Liver (tissue), 9 donors: ENCODE data around the gene CBFA2T2. TPM values are rescaled to one million over a fixed set of nuclear protein-coding genes. Genes with fewer than 3 reads are reported as not detected.

Experiments
- DNase-seq: peaks from one replicate; pipeline ENCODE4 v3.0.0-alpha.2; 2017; ENCODE audit warnings: low spot score
- H3K27ac ChIP-seq, 2 donors: one replicate each; pipeline ENCODE4 v1.7.0; 2013; ENCODE audit warnings: inconsistent platforms in 2 of 2, low read length in 2 of 2, control low read depth in 1 of 2, low read depth in 1 of 2, mild to moderate bottlenecking in 1 of 2
- H3K27me3 ChIP-seq, 4 donors: one replicate each; pipeline versions ENCODE4 v1.6.1 to v1.7.0; 2013; ENCODE audit warnings: low read length in 3 of 4, inconsistent platforms in 1 of 4, mild to moderate bottlenecking in 1 of 4, moderate library complexity in 1 of 4; ENCODE audit not compliant: control insufficient read depth in 4 of 4, insufficient read depth in 4 of 4
- H3K36me3 ChIP-seq, 4 donors: one replicate each; pipeline versions ENCODE4 v1.6.1 to v1.7.0; 2013; ENCODE audit warnings: low read length in 3 of 4, mild to moderate bottlenecking in 3 of 4, low read depth in 1 of 4, moderate library complexity in 1 of 4; ENCODE audit not compliant: control insufficient read depth in 4 of 4, insufficient read depth in 3 of 4
- H3K4me1 ChIP-seq, 4 donors: one replicate each; pipeline versions ENCODE4 v1.6.1 to v1.7.0; 2013; ENCODE audit warnings: low read length in 3 of 4, mild to moderate bottlenecking in 3 of 4, moderate library complexity in 1 of 4; ENCODE audit not compliant: control insufficient read depth in 4 of 4, insufficient read depth in 4 of 4
- H3K4me3 ChIP-seq, 3 donors: one replicate each; pipeline versions ENCODE4 v1.6.1 to v1.7.0; 2013; ENCODE audit warnings: low read length in 3 of 3, control low read depth in 1 of 3, low read depth in 1 of 3, mild to moderate bottlenecking in 1 of 3
- H3K9ac ChIP-seq, 2 donors: one replicate each; pipeline ENCODE4 v1.7.0; 2013; ENCODE audit warnings: low read length in 2 of 2, mild to moderate bottlenecking in 2 of 2, moderate library complexity in 2 of 2, control low read depth in 1 of 2, low read depth in 1 of 2
- H3K9me3 ChIP-seq, 4 donors: one replicate each; pipeline versions ENCODE4 v1.6.1 to v1.7.0; 2013; ENCODE audit warnings: low read length in 3 of 4; ENCODE audit not compliant: control insufficient read depth in 4 of 4
- ATF3 ChIP-seq: IDR thresholded peaks from 2 replicates; pipeline ENCODE4 v1.6.1; 2016; ENCODE audit warnings: antibody characterized with exemption
- CTCF ChIP-seq: fragments of 150-350 bp; IDR thresholded peaks from 2 replicates; pipeline ENCODE4 v1.5.1; 2017; ENCODE audit warnings: improper control_type of control experiment, low read depth, low read length; ENCODE audit not compliant: missing input control
- EGR1 ChIP-seq, 2 donors: IDR thresholded peaks; 2 replicates each; pipeline ENCODE4 v1.6.1; 2016 to 2018; ENCODE audit warnings: antibody characterized with exemption in 2 of 2, low read depth in 2 of 2
- FOXA1 ChIP-seq: IDR thresholded peaks from 2 replicates; pipeline ENCODE4 v1.6.1; 2016; ENCODE audit warnings: antibody characterized with exemption
- FOXA2 ChIP-seq: IDR thresholded peaks from 2 replicates; pipeline ENCODE4 v1.6.1; 2016; ENCODE audit warnings: antibody characterized with exemption
- GABPA ChIP-seq, 2 donors: IDR thresholded peaks in 1 of 2; conservative IDR thresholded peaks in 1 of 2; 2 replicates each; pipeline ENCODE4 v1.6.1; 2016; ENCODE audit warnings: antibody characterized with exemption in 2 of 2, mild to moderate bottlenecking in 1 of 2, moderate library complexity in 1 of 2
- HNF4A ChIP-seq, 2 donors: conservative IDR thresholded peaks; 2 replicates each; pipeline ENCODE4 v1.6.1; 2016; ENCODE audit warnings: antibody characterized with exemption in 2 of 2, mild to moderate bottlenecking in 2 of 2
- HNF4G ChIP-seq: IDR thresholded peaks from 2 replicates; pipeline ENCODE4 v1.6.1; 2016; ENCODE audit warnings: antibody characterized with exemption
- JUND ChIP-seq, 2 donors: IDR thresholded peaks; 2 replicates each; pipeline ENCODE4 v1.6.1; 2016; ENCODE audit warnings: antibody characterized with exemption in 2 of 2
- MAX ChIP-seq: IDR thresholded peaks from 2 replicates; pipeline ENCODE4 v1.6.1; 2016; ENCODE audit warnings: antibody characterized with exemption
- NR2F2 ChIP-seq: IDR thresholded peaks from 2 replicates; pipeline ENCODE4 v1.6.1; 2016; ENCODE audit warnings: antibody characterized with exemption
- RAD21 ChIP-seq, 2 donors: IDR thresholded peaks; 2 replicates each; pipeline ENCODE4 v1.6.1; 2016; ENCODE audit warnings: antibody characterized with exemption in 2 of 2, mild to moderate bottlenecking in 2 of 2
- REST ChIP-seq: IDR thresholded peaks from 2 replicates; pipeline ENCODE4 v1.6.1; 2016; ENCODE audit warnings: antibody characterized with exemption, mild to moderate bottlenecking
- RXRA ChIP-seq, 2 donors: IDR thresholded peaks; 2 replicates each; pipeline ENCODE4 v1.6.1; 2017 to 2018; ENCODE audit warnings: antibody characterized with exemption in 2 of 2, mild to moderate bottlenecking in 1 of 2
- SP1 ChIP-seq: IDR thresholded peaks from 2 replicates; pipeline ENCODE4 v1.6.1; 2018; ENCODE audit warnings: antibody characterized with exemption, mild to moderate bottlenecking
- TAF1 ChIP-seq: conservative IDR thresholded peaks from 2 replicates; pipeline ENCODE4 v1.6.1; 2016; ENCODE audit warnings: antibody characterized with exemption, mild to moderate bottlenecking
- YY1 ChIP-seq: IDR thresholded peaks from 2 replicates; pipeline ENCODE4 v1.6.1; 2016; ENCODE audit warnings: antibody characterized with exemption, mild to moderate bottlenecking
- ZBTB33 ChIP-seq: IDR thresholded peaks from 2 replicates; pipeline ENCODE4 v1.6.1; 2016; ENCODE audit warnings: antibody characterized with exemption
- WGBS: extraction: QIAGEN DNeasy Blood & Tissue Kit; methylation state at CpG from one replicate; pipeline ENCODE4 v1.1.7; 2013; 5-methylcytosine and 5-hydroxymethylcytosine counted together
- polyA plus RNA-seq, 2 donors: library from polyadenylated mRNA; stranded (reverse) in 1 of 2; unstranded in 1 of 2; fragments of 200-250 nt in 1 of 2; fragments of >200 nt in 1 of 2; fragmentation: Nextera tagmentation in 1 of 2; extraction: Ambion mirVana in 1 of 2; gene quantifications; one replicate each; pipeline versions ENCODE4 v1.2.1 to v1.2.3, GENCODE V29; 2013 to 2015
- total RNA-seq, 2 donors: library from RNA; depleted of rRNA; stranded (reverse); fragments of >200 nt; gene quantifications; one replicate each; pipeline ENCODE4 v1.2.3, GENCODE V29; 2014
- donor health status: healthy.
- donor health status: healthy.
- donor health status: healthy.
- donor health status: healthy.
- donor health status: healthy.

Gene CBFA2T2
- total and polyA plus RNA-seq, 4 donors = 2.0 to 5.5 (median 5.3) TPM

GRCh38 chr20:33475381-33476152, 14.3 kb upstream of the CBFA2T2 start:
- Histone ChIP-seq H3K4me1 (peaks cover 0 to 2% (median 0%) of the 10 kb centered on the region in 4 donors), H3K36me3 (no peaks in the 10 kb centered on the region), H3K4me3 (no peak overlapping the region), H3K27me3 (no peaks in the 10 kb centered on the region), H3K27ac (no peak overlapping the region), H3K9ac (no peak overlapping the region), H3K9me3 (no peaks in the 10 kb centered on the region)
- WGBS = 67% methylated on average over 14 of the region's 14 CpGs
- no peak for TF ChIP-seq FOXA2
- no peak for TF ChIP-seq MAX
- TF ChIP-seq GABPA (IDR thresholded peaks at IDR 0.05 in 1 of 2, conservative IDR thresholded peaks at IDR 0.05 in 1 of 2) = no peak
- TF ChIP-seq YY1 = no peak
- no peak for TF ChIP-seq REST
- no peak for TF ChIP-seq RXRA (IDR thresholded peaks at IDR 0.05)
- no peak for TF ChIP-seq HNF4G
- no peak for TF ChIP-seq ZBTB33
- no peak for TF ChIP-seq SP1
- TF ChIP-seq JUND (IDR thresholded peaks at IDR 0.05) = no peak
- TF ChIP-seq FOXA1 = no peak
- TF ChIP-seq TAF1 = no peak
- TF ChIP-seq RAD21 (IDR thresholded peaks at IDR 0.05) = no peak
- no peak for TF ChIP-seq EGR1 (IDR thresholded peaks at IDR 0.05; ENCODE audit: low read depth in 2 of 2)
- no peak for TF ChIP-seq CTCF
- TF ChIP-seq ATF3 = no peak
- TF ChIP-seq NR2F2 = no peak
- no peak for TF ChIP-seq HNF4A (conservative IDR thresholded peaks at IDR 0.05)
- no peak for DNase-seq
